ENCODE measurements around the gene ARID5B. TPM values are rescaled to one million over a fixed set of nuclear protein-coding genes. Genes with fewer than 3 reads are reported as not detected.

ARID5B gene
- total RNA-seq, 1 donor from 2014 or later: 13.7 TPM

- H3K4me1 ChIP-seq: peaks cover 49% of the 10 kb centered on the region
- no peaks in the 10 kb centered on the region for H3K9me3 ChIP-seq (replicated peaks)
- intact Hi-C loops (cut with micrococcal nuclease): no loop called here
- TF ChIP-seq, protein P1, sequence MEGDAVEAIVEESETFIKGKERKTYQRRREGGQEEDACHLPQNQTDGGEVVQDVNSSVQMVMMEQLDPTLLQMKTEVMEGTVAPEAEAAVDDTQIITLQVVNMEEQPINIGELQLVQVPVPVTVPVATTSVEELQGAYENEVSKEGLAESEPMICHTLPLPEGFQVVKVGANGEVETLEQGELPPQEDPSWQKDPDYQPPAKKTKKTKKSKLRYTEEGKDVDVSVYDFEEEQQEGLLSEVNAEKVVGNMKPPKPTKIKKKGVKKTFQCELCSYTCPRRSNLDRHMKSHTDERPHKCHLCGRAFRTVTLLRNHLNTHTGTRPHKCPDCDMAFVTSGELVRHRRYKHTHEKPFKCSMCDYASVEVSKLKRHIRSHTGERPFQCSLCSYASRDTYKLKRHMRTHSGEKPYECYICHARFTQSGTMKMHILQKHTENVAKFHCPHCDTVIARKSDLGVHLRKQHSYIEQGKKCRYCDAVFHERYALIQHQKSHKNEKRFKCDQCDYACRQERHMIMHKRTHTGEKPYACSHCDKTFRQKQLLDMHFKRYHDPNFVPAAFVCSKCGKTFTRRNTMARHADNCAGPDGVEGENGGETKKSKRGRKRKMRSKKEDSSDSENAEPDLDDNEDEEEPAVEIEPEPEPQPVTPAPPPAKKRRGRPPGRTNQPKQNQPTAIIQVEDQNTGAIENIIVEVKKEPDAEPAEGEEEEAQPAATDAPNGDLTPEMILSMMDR (IDR thresholded peaks at IDR 0.05; ENCODE audit: borderline replicate concordance): no peak
- no peaks in the 10 kb centered on the region for H3K36me3 ChIP-seq
- no peak overlapping the region for H3K4me3 ChIP-seq
- H3K27ac ChIP-seq (replicated peaks): no peak overlapping the region
- no peaks in the 10 kb centered on the region for H3K27me3 ChIP-seq (ENCODE audit: low read depth)
- DNase-seq: no peak
Observed at GRCh38 chr10:62098278-62099121, 197.0 kb downstream of the ARID5B start.

DNA sequence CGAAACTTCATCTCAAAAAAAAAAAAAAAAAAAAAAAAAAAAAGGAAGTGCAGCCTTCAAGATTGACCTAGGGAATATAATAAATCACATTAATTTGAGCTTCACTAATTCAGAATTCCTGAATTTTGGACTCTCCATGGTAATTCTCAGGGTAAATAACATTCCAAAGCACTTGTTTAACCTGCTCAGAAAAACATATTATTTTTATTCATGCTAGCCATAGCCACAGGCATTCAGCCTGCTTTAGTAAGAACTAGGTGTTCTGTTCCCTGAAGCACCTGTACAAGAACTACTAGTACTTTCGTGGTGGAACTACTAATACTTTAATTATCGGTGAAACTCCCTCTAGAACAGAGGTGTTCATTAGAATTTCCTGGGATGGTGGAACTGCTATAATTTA, 197.8 kb downstream of the ARID5B start:
- DNase-seq: no peak
- H3K27ac ChIP-seq (replicated peaks): no peak overlapping the region
- no peak overlapping the region for H3K4me3 ChIP-seq
- peaks cover 41% of the 10 kb centered on the region for H3K4me1 ChIP-seq
- intact Hi-C loops (cut with micrococcal nuclease): no loop called here
- H3K27me3 ChIP-seq (ENCODE audit: low read depth): no peaks in the 10 kb centered on the region
- TF ChIP-seq, protein P1 (IDR thresholded peaks at IDR 0.05; ENCODE audit: borderline replicate concordance): no peak
- no peaks in the 10 kb centered on the region for H3K9me3 ChIP-seq (replicated peaks)
- no peaks in the 10 kb centered on the region for H3K36me3 ChIP-seq

- TF ChIP-seq, protein P1 (IDR thresholded peaks at IDR 0.05; ENCODE audit: borderline replicate concordance): no peak
- intact Hi-C loops (cut with micrococcal nuclease): no loop called here
- Histone ChIP-seq H3K4me1 (peaks cover 10% of the 10 kb centered on the region), H3K36me3 (no peaks in the 10 kb centered on the region), H3K27me3 (ENCODE audit: low read depth) (no peaks in the 10 kb centered on the region), H3K9me3 (replicated peaks) (no peaks in the 10 kb centered on the region), H3K4me3 (no peak overlapping the region), H3K27ac (replicated peaks) (no peak overlapping the region)
- DNase-seq: no peak
Observed at GRCh38 chr10:62103857-62104256, 202.4 kb downstream of the ARID5B start.

- H3K36me3 ChIP-seq: no peaks in the 10 kb centered on the region
- H3K27ac ChIP-seq (replicated peaks): no peak overlapping the region
- TF ChIP-seq, protein P1 (IDR thresholded peaks at IDR 0.05; ENCODE audit: borderline replicate concordance): no peak
- H3K4me1 ChIP-seq: peaks cover 12% of the 10 kb centered on the region
- H3K9me3 ChIP-seq (replicated peaks): no peaks in the 10 kb centered on the region
- no peak overlapping the region for H3K4me3 ChIP-seq
- intact Hi-C loops (cut with micrococcal nuclease): no loop called here
- no peaks in the 10 kb centered on the region for H3K27me3 ChIP-seq (ENCODE audit: low read depth)
- DNase-seq: no peak
Observed at GRCh38 chr10:62106929-62107519, 205.5 kb downstream of the ARID5B start.

- intact Hi-C loops (cut with micrococcal nuclease): no loop called here
- TF ChIP-seq, protein P1 (IDR thresholded peaks at IDR 0.05; ENCODE audit: borderline replicate concordance): no peak
- DNase-seq: no peak
- peaks cover 17% of the 10 kb centered on the region for H3K4me1 ChIP-seq
- H3K9me3 ChIP-seq (replicated peaks): no peaks in the 10 kb centered on the region
- no peaks in the 10 kb centered on the region for H3K36me3 ChIP-seq
- H3K4me3 ChIP-seq: no peak overlapping the region
- H3K27me3 ChIP-seq (ENCODE audit: low read depth): no peaks in the 10 kb centered on the region
- H3K27ac ChIP-seq (replicated peaks): no peak overlapping the region
Observed at GRCh38 chr10:62108759-62109586, 207.5 kb downstream of the ARID5B start.

Measured in left ventricle myocardium inferior (tissue), 1 donor.